Upper lobe of right lung (tissue), 1 donor: ENCODE measurements around the gene ZRANB1. TPM values are rescaled to one million over a fixed set of nuclear protein-coding genes. Genes with fewer than 3 reads are reported as not detected.
A peak's percentile ranks its signal among the peaks of the same experiment; 100 is the strongest.

Experiments used
- ATAC-seq: fragments of 200-7000 bp; cut with Tn5 transposase; one replicate; pipeline ENCODE4 v1.9.1; 2020; ENCODE audit warnings: mild to moderate bottlenecking, moderate library complexity
- DNase-seq: peaks from one replicate; pipeline ENCODE4 v3.0.0-alpha.2; 2020
- H3K27ac ChIP-seq: fragments of 200-600 bp; one replicate; pipeline ENCODE4 v1.8.0; 2022
- H3K27me3 ChIP-seq: fragments of 200-600 bp; one replicate; pipeline ENCODE4 v1.8.0; 2022; ENCODE audit warnings: mild to moderate bottlenecking
- H3K36me3 ChIP-seq: fragments of 200-600 bp; one replicate; pipeline ENCODE4 v1.8.0; 2022
- H3K4me1 ChIP-seq: fragments of 200-600 bp; one replicate; pipeline ENCODE4 v1.8.0; 2022
- H3K4me3 ChIP-seq: fragments of 200-600 bp; one replicate; pipeline ENCODE4 v1.8.0; 2022; ENCODE audit warnings: mild to moderate bottlenecking
- H3K9me3 ChIP-seq: fragments of 200-600 bp; one replicate; pipeline ENCODE4 v1.8.0; 2022
- CTCF ChIP-seq: fragments of 200-600 bp; IDR thresholded peaks from one replicate; pipeline ENCODE4 v1.8.0; 2022; ENCODE audit warnings: antibody characterized with exemption
- intact Hi-C: fragments of 100-400 bp; cut with DNase I; formaldehyde crosslinking; loops from one replicate; pipeline ENCODE4 v1.11.0; 2022
- total RNA-seq: library from RNA; stranded (reverse); fragmentation: NEBNext Ultra II Directional; extraction: Animal tissue kit (Norgen Biotek cat#: 25700); gene quantifications from one replicate; pipeline ENCODE4 v1.2.1, GENCODE V29; 2021
- donor health status: DM: no; HTN: yes; CAD: no; lungs with severe emphysema.

Gene ZRANB1
- total RNA-seq, 1 donor from 2014 or later = 20.5 TPM

GRCh38 chr10:125002423-125003145 is 60.7 kb downstream of the ZRANB1 start:
- Histone ChIP-seq H3K4me3 (no peak overlapping the region), H3K27ac (no peak overlapping the region), H3K27me3 (no peaks in the 10 kb centered on the region), H3K4me1 (peaks cover 24% of the 10 kb centered on the region), H3K36me3 (peaks cover 37% of the 10 kb centered on the region), H3K9me3 (no peaks in the 10 kb centered on the region)
- ATAC-seq = no peak
- TF ChIP-seq CTCF = no peak
- peak; percentile 57 for DNase-seq
- intact Hi-C loops = no loop called here

- Histone ChIP-seq H3K4me1 (peaks cover 26% of the 10 kb centered on the region), H3K27me3 (no peaks in the 10 kb centered on the region), H3K27ac (no peak overlapping the region), H3K4me3 (no peak overlapping the region), H3K9me3 (no peaks in the 10 kb centered on the region), H3K36me3 (peaks cover 30% of the 10 kb centered on the region)
- DNase-seq (peak; percentile 49), ATAC-seq (no peak)
- intact Hi-C loops = no loop called here
- TF ChIP-seq CTCF = no peak
Observed at GRCh38 chr10:125003146-125003900, 61.4 kb downstream of the ZRANB1 start.

- no peak for TF ChIP-seq CTCF
Observed at GRCh38 chr10:125003901-125004467, 62.1 kb downstream of the ZRANB1 start.

GRCh38 chr10:125004571-125005311 is 62.8 kb downstream of the ZRANB1 start:
- no peak overlapping the region for H3K4me3 ChIP-seq
- ATAC-seq (no peak), DNase-seq (no peak)
- no peaks in the 10 kb centered on the region for H3K27me3 ChIP-seq
- peaks cover 22% of the 10 kb centered on the region for H3K36me3 ChIP-seq
- intact Hi-C loops = no loop called here
- H3K9me3 ChIP-seq = no peaks in the 10 kb centered on the region
- H3K4me1 ChIP-seq = peaks cover 20% of the 10 kb centered on the region
- no peak overlapping the region for H3K27ac ChIP-seq
- TF ChIP-seq CTCF = no peak

More at GRCh38 chr10:125003901-125004467, 62.1 kb downstream of the ZRANB1 start:
- peaks cover 23% of the 10 kb centered on the region for H3K36me3 ChIP-seq
- no peak overlapping the region for H3K27ac ChIP-seq
- no peaks in the 10 kb centered on the region for H3K9me3 ChIP-seq
- ATAC-seq (no peak), DNase-seq (peak; percentile 49)
- H3K4me1 ChIP-seq = peaks cover 25% of the 10 kb centered on the region
- intact Hi-C loops = no loop called here
- H3K27me3 ChIP-seq = no peaks in the 10 kb centered on the region
- no peak overlapping the region for H3K4me3 ChIP-seq

- Histone ChIP-seq H3K36me3 (peaks cover 22% of the 10 kb centered on the region), H3K9me3 (no peaks in the 10 kb centered on the region), H3K4me3 (no peak overlapping the region), H3K27me3 (no peaks in the 10 kb centered on the region), H3K27ac (no peak overlapping the region), H3K4me1 (peaks cover 11% of the 10 kb centered on the region)
- TF ChIP-seq CTCF = no peak
- ATAC-seq = no peak
- DNase-seq = peak; percentile 49
- intact Hi-C loops = no loop called here
Observed at GRCh38 chr10:125005312-125006187, 63.6 kb downstream of the ZRANB1 start.
